CD4-positive, alpha-beta T cell (primary cell): ENCODE data around the gene FKRP. TPM values are rescaled to one million over a fixed set of nuclear protein-coding genes. Genes with fewer than 3 reads are reported as not detected.

Source experiments
- ATAC-seq: fragments of 200-7000 bp; cut with Tn5 transposase; one replicate; pipeline ENCODE4 v1.10.0; 2022; ENCODE audit warnings: mild to moderate bottlenecking; ENCODE audit not compliant: poor library complexity
- CTCF ChIA-PET: fragments of 350-600 bp; sonication (Branson Sonifier 250); formaldehyde crosslinking; loops from one replicate; lab custom pipeline; 2021; ENCODE audit warnings: antibody characterized with exemption, inconsistent platforms; lab: Charles Lee
- POLR2A ChIA-PET: fragments of 350-600 bp; sonication (Branson Sonifier 250); formaldehyde crosslinking; loops from one replicate; lab custom pipeline; 2021; ENCODE audit warnings: antibody characterized with exemption, inconsistent platforms; lab: Charles Lee
- DNase-seq, 14 experiments: peaks; one replicate each; pipeline ENCODE4 v3.0.0-alpha.2; 2013 to 2020; ENCODE audit warnings: mixed read lengths in 2 of 14
- H3K27ac ChIP-seq, 2 donors: one replicate each; pipeline versions ENCODE4 v1.5.1 to v1.7.0; 2013; ENCODE audit warnings: low read length in 2 of 2, low read depth in 1 of 2, mild to moderate bottlenecking in 1 of 2
- H3K27me3 ChIP-seq, 2 experiments: 1 replicate in 1 of 2; 2 replicates in 1 of 2; pipeline versions ENCODE4 v1.6.1 to v1.7.0; 2013; ENCODE audit warnings: low read length in 2 of 2, control low read depth in 1 of 2, mild to moderate bottlenecking in 1 of 2, moderate library complexity in 1 of 2; ENCODE audit not compliant: insufficient read depth in 2 of 2, control insufficient read depth in 1 of 2
- H3K36me3 ChIP-seq: one replicate; pipeline ENCODE4 v1.6.1; 2013; ENCODE audit warnings: low read length, control low read depth; ENCODE audit not compliant: insufficient read depth
- H3K4me1 ChIP-seq: one replicate; pipeline ENCODE4 v1.6.1; 2013; ENCODE audit warnings: low read length, control low read depth; ENCODE audit not compliant: insufficient read depth
- H3K4me3 ChIP-seq: one replicate; pipeline ENCODE4 v1.5.1; 2013; ENCODE audit warnings: mild to moderate bottlenecking, low read length, moderate library complexity
- H3K9me3 ChIP-seq, 2 experiments: 1 replicate in 1 of 2; 2 replicates in 1 of 2; pipeline versions ENCODE4 v1.6.1 to v1.7.0; 2013; ENCODE audit warnings: low read length in 2 of 2, mild to moderate bottlenecking in 2 of 2, control low read depth in 1 of 2, moderate library complexity in 1 of 2; ENCODE audit not compliant: control insufficient read depth in 1 of 2, insufficient read depth in 1 of 2
- H3K27ac Mint-ChIP-seq: one replicate; pipeline ENCODE4 v1.8.0; 2020; ENCODE audit warnings: mixed read lengths
- H3K27me3 Mint-ChIP-seq: one replicate; pipeline ENCODE4 v1.8.0; 2021; ENCODE audit warnings: mixed read lengths
- H3K36me3 Mint-ChIP-seq: one replicate; pipeline ENCODE4 v1.8.0; 2021; ENCODE audit warnings: low read depth, mixed read lengths
- H3K4me1 Mint-ChIP-seq: one replicate; pipeline ENCODE4 v1.8.0; 2021; ENCODE audit warnings: low read depth, mixed read lengths
- H3K4me3 Mint-ChIP-seq: one replicate; pipeline ENCODE4 v1.8.0; 2020; ENCODE audit warnings: mild to moderate bottlenecking, mixed read lengths
- H3K9me3 Mint-ChIP-seq: one replicate; pipeline ENCODE4 v1.8.0; 2020; ENCODE audit warnings: mixed read lengths
- intact Hi-C, 2 experiments: fragments of 100-400 bp; cut with DNase I in 1 of 2; cut with micrococcal nuclease in 1 of 2; formaldehyde crosslinking; loops; one replicate each; pipeline versions ENCODE4 v1.15.1 to v1.9.0; 2023 to 2025; cut with DNase I, micrococcal nuclease
- total RNA-seq, 174 experiments: library from RNA in 2 of 174; stranded (reverse) in 2 of 174; gene quantifications; one replicate each; pipeline ENCODE4 v1.2.3 and lab custom pipeline; 2021 to 2026
- TF ChIP-seq, protein P1 (sequence below): fragments of 200-600 bp; IDR thresholded peaks from one replicate; pipeline ENCODE4 v1.8.0; 2022; ENCODE audit warnings: antibody characterized with exemption, mild to moderate bottlenecking

Gene FKRP
- total RNA-seq, 2 experiments from 2014 or later = 19.0 to 20.2 TPM

DNA sequence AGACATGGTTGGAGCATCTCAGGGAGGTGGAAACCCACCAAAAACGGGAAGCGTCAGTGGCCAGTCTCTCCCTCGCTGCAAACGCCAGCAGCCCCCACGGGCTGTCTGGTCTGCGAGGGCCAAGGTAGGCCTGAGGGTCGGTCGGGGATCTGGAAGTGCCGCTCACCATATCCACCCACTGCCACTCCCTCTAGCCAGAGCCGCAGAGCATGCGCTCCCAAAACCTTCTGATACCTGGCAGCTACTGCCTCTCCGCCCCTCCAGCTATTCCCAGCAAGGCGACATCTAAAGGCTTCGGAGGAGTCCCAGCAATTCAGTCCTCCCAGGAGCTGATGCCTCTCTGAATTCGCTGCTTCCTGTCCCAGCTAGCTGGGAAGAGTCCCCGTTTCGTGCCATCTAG lies 4.4 kb upstream of the FKRP start:
- DNase-seq (no peak), ATAC-seq (no peak)
- TF ChIP-seq, protein P1, sequence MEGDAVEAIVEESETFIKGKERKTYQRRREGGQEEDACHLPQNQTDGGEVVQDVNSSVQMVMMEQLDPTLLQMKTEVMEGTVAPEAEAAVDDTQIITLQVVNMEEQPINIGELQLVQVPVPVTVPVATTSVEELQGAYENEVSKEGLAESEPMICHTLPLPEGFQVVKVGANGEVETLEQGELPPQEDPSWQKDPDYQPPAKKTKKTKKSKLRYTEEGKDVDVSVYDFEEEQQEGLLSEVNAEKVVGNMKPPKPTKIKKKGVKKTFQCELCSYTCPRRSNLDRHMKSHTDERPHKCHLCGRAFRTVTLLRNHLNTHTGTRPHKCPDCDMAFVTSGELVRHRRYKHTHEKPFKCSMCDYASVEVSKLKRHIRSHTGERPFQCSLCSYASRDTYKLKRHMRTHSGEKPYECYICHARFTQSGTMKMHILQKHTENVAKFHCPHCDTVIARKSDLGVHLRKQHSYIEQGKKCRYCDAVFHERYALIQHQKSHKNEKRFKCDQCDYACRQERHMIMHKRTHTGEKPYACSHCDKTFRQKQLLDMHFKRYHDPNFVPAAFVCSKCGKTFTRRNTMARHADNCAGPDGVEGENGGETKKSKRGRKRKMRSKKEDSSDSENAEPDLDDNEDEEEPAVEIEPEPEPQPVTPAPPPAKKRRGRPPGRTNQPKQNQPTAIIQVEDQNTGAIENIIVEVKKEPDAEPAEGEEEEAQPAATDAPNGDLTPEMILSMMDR = no peak
- Histone ChIP-seq H3K36me3 (peaks cover 43% of the 10 kb centered on the region), H3K4me1 (peaks cover 40% of the 10 kb centered on the region), H3K27ac (no peak overlapping the region), H3K27me3 (no peaks in the 10 kb centered on the region), H3K9me3 (no peaks in the 10 kb centered on the region), H3K4me3 (no peak overlapping the region)
- no peaks in the 10 kb centered on the region for H3K27me3 Mint-ChIP-seq
- ChIA-PET POLR2A (interaction anchor here (0.9 kb wide), 2 partner anchors 28 to 47 kb away, joined by 3 to 4 read pairs; partner anchors contain the start of gene SLC1A5), CTCF (interaction anchor here (1.7 kb wide), 1 partner anchor 13 kb away, joined by 4 read pairs; no protein-coding TSS in a partner anchor)
- H3K36me3 Mint-ChIP-seq = peaks cover 39% of the 10 kb centered on the region
- intact Hi-C loops = no loop called here
- peaks cover 47% of the 10 kb centered on the region for H3K4me1 Mint-ChIP-seq
- H3K27ac Mint-ChIP-seq = no peak overlapping the region
- H3K9me3 Mint-ChIP-seq = no peaks in the 10 kb centered on the region
- H3K4me3 Mint-ChIP-seq = no peak overlapping the region

GRCh38 chr19:46742926-46743480 lies 2.9 kb upstream of the FKRP start:
- Histone ChIP-seq H3K9me3 (no peaks in the 10 kb centered on the region), H3K36me3 (peaks cover 27% of the 10 kb centered on the region), H3K27me3 (no peaks in the 10 kb centered on the region), H3K4me1 (peaks cover 53% of the 10 kb centered on the region), H3K27ac (no peak overlapping the region), H3K4me3 (no peak overlapping the region)
- POLR2A ChIA-PET = no interaction called here
- ATAC-seq (no peak), DNase-seq (no peak)
- CTCF ChIA-PET = interaction anchor here (1.3 to 1.7 kb wide), 3 partner anchors 11 to 24 kb away, joined by 4 read pairs; no protein-coding TSS in a partner anchor
- peaks cover 61% of the 10 kb centered on the region for H3K4me1 Mint-ChIP-seq
- H3K4me3 Mint-ChIP-seq = peak overlapping the region; percentile 75
- intact Hi-C loops = no loop called here
- TF ChIP-seq, protein P1 = no peak
- H3K36me3 Mint-ChIP-seq = peaks cover 29% of the 10 kb centered on the region
- no peak overlapping the region for H3K27ac Mint-ChIP-seq
- H3K9me3 Mint-ChIP-seq = no peaks in the 10 kb centered on the region
- H3K27me3 Mint-ChIP-seq = no peaks in the 10 kb centered on the region

DNA sequence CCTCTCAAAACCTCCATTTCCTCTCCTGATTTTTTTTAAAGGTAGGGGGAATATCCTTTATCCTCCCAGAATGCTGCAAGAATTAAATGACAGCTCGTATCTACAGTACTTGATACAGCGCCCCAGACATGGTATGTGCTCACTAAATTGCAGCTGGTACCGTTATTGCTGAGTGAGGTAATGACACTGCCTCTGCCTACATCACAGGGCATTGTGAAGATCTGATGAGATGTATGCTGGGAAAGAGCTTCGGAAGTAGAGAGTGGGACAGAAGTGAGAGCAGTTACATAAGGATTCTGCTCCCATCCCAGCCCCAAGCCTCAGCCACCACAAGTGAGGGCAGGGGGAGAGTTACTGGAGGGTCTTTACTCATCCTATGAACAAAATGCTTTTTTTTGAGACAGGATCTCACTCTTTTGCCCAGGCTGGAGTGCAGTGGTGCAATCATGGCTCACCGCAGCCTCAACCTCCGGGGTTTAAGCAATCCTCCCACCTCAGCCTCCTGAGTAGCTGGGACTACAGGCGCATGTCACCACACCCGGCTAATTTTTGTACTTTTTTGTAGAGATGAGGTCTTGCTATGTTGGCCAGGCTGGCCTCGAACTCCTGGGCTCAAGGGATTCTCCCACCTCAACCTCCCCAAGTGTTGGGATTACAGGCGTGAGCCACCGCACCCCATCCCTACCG lies 1.7 kb upstream of the FKRP start:
- ChIA-PET POLR2A (no interaction called here), CTCF (interaction anchor here (1.6 kb wide), 1 partner anchor 15 kb away, joined by 4 read pairs; no protein-coding TSS in a partner anchor)
- peak overlapping the region; percentile 45 for H3K27ac Mint-ChIP-seq

More for the DNA sequence above, 1.7 kb upstream of the FKRP start:
- peaks cover 21% of the 10 kb centered on the region for H3K36me3 ChIP-seq
- peaks cover 68% of the 10 kb centered on the region for H3K4me1 Mint-ChIP-seq
- ATAC-seq = no peak
- no peaks in the 10 kb centered on the region for H3K9me3 ChIP-seq
- peaks cover 53% of the 10 kb centered on the region for H3K4me1 ChIP-seq
- H3K9me3 Mint-ChIP-seq = no peaks in the 10 kb centered on the region
- H3K4me3 ChIP-seq = peak overlapping the region; percentile 78
- peaks cover 22% of the 10 kb centered on the region for H3K36me3 Mint-ChIP-seq
- H3K27ac ChIP-seq = no peak overlapping the region
- H3K27me3 ChIP-seq = no peaks in the 10 kb centered on the region
- intact Hi-C loops = no loop called here
- TF ChIP-seq, protein P1 = no peak
- H3K4me3 Mint-ChIP-seq = peak overlapping the region; percentile 92
- no peaks in the 10 kb centered on the region for H3K27me3 Mint-ChIP-seq
- no peak for DNase-seq
